RWPE2 (cell line): ENCODE results near the gene INAFM2.

Experiments
- ATAC-seq: fragments of 200-7000 bp; cut with Tn5 transposase; 3 replicates; pipeline ENCODE4 v1.9.1; 2021; ENCODE audit warnings: low read depth
- DNase-seq: peaks from one replicate; pipeline ENCODE4 v3.0.0-alpha.2; 2020; ENCODE audit warnings: low spot score
- H3K27ac ChIP-seq: fragments of 450-650 bp; 2 replicates; pipeline ENCODE4 v1.5.1; 2017; ENCODE audit warnings: mild to moderate bottlenecking; ENCODE audit not compliant: poor library complexity, severe bottlenecking
- H3K27me3 ChIP-seq: fragments of 250-450 bp; sonication (Bioruptor Pico); 2 replicates; pipeline ENCODE4 v1.5.1; 2021; ENCODE audit warnings: mild to moderate bottlenecking, moderate library complexity; ENCODE audit not compliant: insufficient read depth, poor library complexity, severe bottlenecking
- H3K36me3 ChIP-seq: fragments of 250-450 bp; sonication (Bioruptor Pico); 2 replicates; pipeline ENCODE4 v1.5.1; 2020; ENCODE audit warnings: low read depth, mild to moderate bottlenecking, moderate library complexity
- H3K4me1 ChIP-seq: fragments of 250-450 bp; sonication (Bioruptor Pico); 2 replicates; pipeline ENCODE4 v1.5.1; 2021; ENCODE audit warnings: mild to moderate bottlenecking, moderate library complexity; ENCODE audit not compliant: insufficient read depth, poor library complexity, severe bottlenecking
- H3K4me3 ChIP-seq: fragments of 250-450 bp; sonication (Bioruptor Pico); 2 replicates; pipeline ENCODE4 v1.5.1; 2021; ENCODE audit warnings: mild to moderate bottlenecking, moderate library complexity; ENCODE audit not compliant: severe bottlenecking
- H3K9me3 ChIP-seq: fragments of 250-450 bp; sonication (Bioruptor Pico); 2 replicates; pipeline ENCODE4 v1.5.1; 2021; ENCODE audit warnings: mild to moderate bottlenecking, moderate library complexity; ENCODE audit not compliant: severe bottlenecking
- CTCF ChIP-seq: fragments of 450-650 bp; IDR thresholded peaks from one replicate; pipeline ENCODE4 v1.5.1; 2017; ENCODE audit warnings: mild to moderate bottlenecking, moderate library complexity; ENCODE audit not compliant: poor library complexity, severe bottlenecking

Gene INAFM2

GRCh38 chr15:40355976-40356585 lies 32.6 kb downstream of the INAFM2 start:
- DNase-seq (no peak), ATAC-seq (no peak)
- H3K36me3 ChIP-seq: no peaks in the 10 kb centered on the region
- no peak overlapping the region for H3K4me3 ChIP-seq
- H3K9me3 ChIP-seq: no peaks in the 10 kb centered on the region
- TF ChIP-seq CTCF: no peak
- no peaks in the 10 kb centered on the region for H3K27me3 ChIP-seq
- H3K27ac ChIP-seq: no peak overlapping the region
- H3K4me1 ChIP-seq: peaks cover 20% of the 10 kb centered on the region

DNA sequence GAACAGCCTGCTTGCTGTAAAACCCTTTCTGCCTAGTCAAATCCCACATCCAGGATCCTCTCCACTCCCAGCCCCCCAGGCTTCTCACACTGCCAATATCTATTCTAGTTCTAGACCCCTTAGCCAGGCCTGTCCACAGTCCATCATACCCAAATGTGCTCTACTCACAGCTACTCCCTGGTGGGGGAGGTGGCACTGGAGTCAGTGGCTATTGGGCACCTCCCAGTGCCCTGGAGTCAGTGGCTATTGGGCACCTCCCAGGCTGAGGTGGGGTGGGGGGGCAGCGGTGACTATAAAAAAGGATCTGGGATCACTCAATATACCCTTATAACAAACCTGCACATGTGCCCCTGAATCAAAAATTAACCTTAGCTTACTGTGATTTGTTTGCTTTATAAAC lies 33.8 kb downstream of the INAFM2 start:
- H3K4me3 ChIP-seq: no peak overlapping the region
- H3K9me3 ChIP-seq: no peaks in the 10 kb centered on the region
- no peak for TF ChIP-seq CTCF
- no peaks in the 10 kb centered on the region for H3K27me3 ChIP-seq
- no peak overlapping the region for H3K27ac ChIP-seq
- ATAC-seq (no peak), DNase-seq (no peak)
- no peaks in the 10 kb centered on the region for H3K36me3 ChIP-seq
- H3K4me1 ChIP-seq: peaks cover 20% of the 10 kb centered on the region

GRCh38 chr15:40357723-40358470 lies 34.4 kb downstream of the INAFM2 start, which contains the start of gene DISP2:
Gene DISP2 (plus strand): TSS chr15:40358219. CDS start chr15:40358322, 103 bp downstream.
- H3K27ac ChIP-seq: peak within 1 kb of the TSS; percentile 43

DNA sequence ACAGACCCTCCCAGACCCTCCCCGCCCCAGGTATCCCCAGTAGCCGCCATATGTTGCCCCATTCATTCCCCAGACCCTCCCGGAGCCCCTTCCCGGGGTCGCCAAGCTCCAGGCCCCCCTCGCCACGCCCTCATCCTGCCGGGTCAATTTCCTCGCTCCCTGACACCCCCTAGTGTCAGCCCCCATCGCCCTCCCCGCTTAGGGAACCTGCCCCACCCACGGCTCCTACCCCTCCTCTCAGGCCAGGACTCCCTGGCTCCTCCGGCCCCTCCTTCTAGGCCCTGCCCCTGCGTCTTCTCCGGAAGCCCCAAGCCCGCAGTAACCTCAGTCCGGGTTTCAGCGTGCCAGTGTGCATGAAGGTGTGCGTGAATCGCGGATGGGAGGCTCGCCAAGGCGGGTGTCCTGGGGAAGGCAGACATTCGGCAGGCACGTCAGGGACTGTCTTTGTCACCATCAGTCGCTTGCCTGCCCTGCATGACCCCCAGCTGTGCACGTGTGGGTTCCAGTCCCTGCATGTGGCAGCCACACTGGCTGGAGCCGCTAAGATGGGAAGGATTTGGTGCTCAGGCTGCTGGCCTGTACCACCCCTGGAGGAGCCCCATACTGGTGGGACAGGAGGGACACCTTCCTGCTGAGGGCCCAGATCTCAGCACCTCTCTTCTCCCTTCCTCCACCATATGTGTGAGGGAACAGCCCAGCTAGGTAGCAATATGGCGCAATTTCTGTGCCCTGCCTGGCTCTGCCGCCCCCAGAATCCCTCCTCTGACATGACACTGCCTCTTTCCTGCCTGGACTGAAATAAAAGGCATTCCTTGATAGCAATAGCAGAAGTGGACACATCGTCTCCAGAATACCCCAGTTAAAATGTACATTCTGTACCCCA lies 35.2 kb downstream of the INAFM2 start:
- DNase-seq: peak; percentile 80
- no peaks in the 10 kb centered on the region for H3K36me3 ChIP-seq
- H3K4me1 ChIP-seq: peaks cover 20% of the 10 kb centered on the region
- peak overlapping the region; percentile 38 for H3K4me3 ChIP-seq
- H3K9me3 ChIP-seq: no peaks in the 10 kb centered on the region
- no peaks in the 10 kb centered on the region for H3K27me3 ChIP-seq
- ATAC-seq: peak; percentile 9; the same call in 2 of the 3 replicates
- TF ChIP-seq CTCF: peak; percentile 34
- peak overlapping the region; percentile 43 for H3K27ac ChIP-seq

More at GRCh38 chr15:40357723-40358470, 34.4 kb downstream of the INAFM2 start, which contains the start of gene DISP2:
- Histone ChIP-seq H3K27me3 (no peaks in the 10 kb centered on the region), H3K4me1 (peaks cover 20% of the 10 kb centered on the region), H3K9me3 (no peaks in the 10 kb centered on the region), H3K36me3 (no peaks in the 10 kb centered on the region), H3K4me3 (peak within 1 kb of the TSS; percentile 38)
- ATAC-seq (peak; percentile 77), DNase-seq (peak; percentile 86)
- TF ChIP-seq CTCF: no peak
